Coronary artery (tissue), 2 donors: ENCODE results near the gene HIPK1.

ENCODE experiments used
- DNase-seq: peaks from one replicate; pipeline ENCODE4 v3.0.0-alpha.2; 2017; ENCODE audit warnings: low spot score
- H3K27ac ChIP-seq, 2 donors: fragments of 200-600 bp; sonication (generic); one replicate each; pipeline ENCODE4 v1.5.1; 2016 to 2019
- H3K4me3 ChIP-seq: fragments of 200-600 bp; sonication (generic); 2 replicates; pipeline ENCODE4 v1.5.1; 2016; ENCODE audit warnings: mild to moderate bottlenecking, moderate library complexity
- CTCF ChIP-seq: fragments of 200-600 bp; sonication (generic); IDR thresholded peaks from one replicate; pipeline ENCODE4 v1.5.1; 2019; ENCODE audit warnings: antibody characterized with exemption

HIPK1 gene

DNA sequence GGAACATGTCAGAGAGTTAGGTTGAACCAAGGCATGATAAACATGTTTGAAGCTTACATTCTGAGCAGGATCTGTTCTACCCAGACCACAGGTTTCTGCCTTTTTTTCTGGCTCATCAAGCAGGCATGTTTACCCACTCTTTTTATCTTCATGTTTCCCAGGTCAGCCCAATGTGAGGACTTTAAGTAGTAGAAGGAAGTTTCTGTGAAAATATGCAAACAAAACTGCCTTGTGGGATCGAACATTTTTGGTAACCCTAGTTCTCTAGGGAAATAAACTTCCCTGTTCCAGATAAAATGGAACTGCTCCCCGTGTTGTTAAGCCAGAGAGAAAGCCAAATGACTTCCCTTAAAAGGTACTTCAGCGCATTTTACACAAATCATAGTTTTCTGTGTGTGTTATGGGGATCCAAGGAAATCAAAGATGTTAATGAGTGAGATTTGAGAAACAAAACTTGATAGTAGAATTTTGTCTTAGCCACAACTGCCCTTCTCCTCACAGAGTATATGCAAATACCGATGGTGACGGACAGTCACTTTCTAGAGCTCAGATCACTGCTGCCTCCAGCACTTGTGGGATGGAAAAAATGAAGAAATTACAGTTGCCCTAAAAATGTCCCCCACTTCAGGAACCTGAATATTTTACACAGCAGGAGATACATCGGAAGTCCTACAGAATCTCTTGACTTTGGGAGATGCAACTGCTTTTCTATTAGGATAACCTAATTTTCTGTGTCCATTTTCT, 765 bp upstream of the HIPK1 start:
- Histone ChIP-seq H3K27ac (peak overlapping the region; percentile 91 to 98), H3K4me3 (peak overlapping the region; percentile 95)
- TF ChIP-seq CTCF: no peak
- DNase-seq: no peak

- no peak for TF ChIP-seq CTCF
- DNase-seq: peak; percentile 82
- Histone ChIP-seq H3K27ac (peak overlapping the region; percentile 91 to 98), H3K4me3 (peak overlapping the region; percentile 95)
These were observed 800 bp downstream of the HIPK1 start for GRCh38 chr1:113929750-113930498.

DNA sequence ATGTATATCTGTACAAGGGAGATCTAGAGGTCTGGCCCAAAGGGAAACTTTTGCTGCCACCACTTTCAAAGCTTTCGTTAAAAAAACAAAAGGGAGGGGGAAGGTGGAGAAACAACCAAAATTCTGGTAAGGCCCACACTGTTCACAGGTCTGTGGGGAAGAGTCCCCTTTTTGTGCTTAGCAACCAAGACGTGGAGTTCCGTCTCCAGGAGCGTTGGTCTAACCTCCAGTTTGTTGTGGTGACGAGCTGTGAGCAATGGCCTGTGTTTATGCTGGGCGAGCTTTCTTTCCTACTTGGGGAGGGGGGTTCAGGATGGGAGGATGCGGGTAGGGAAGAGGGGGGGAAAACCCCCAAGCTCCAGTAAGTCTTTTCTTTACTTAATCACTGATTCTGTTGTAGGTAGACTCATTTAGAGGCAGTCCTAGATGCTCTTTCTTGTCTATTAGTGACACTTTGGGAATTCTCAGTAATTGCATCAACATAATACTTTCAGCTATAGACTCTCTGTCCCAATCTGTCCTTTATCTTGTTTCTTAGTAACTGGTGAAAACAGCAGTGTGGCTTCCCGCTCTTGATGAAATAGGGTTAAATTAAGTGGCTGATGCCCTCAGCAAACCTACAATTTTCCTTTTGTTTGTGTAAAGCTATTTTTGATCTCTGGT, 1.5 kb downstream of the HIPK1 start:
- TF ChIP-seq CTCF: no peak
- peak overlapping the region; percentile 95 for H3K4me3 ChIP-seq
- peak; percentile 75 for DNase-seq
- peak overlapping the region; percentile 91 to 98 for H3K27ac ChIP-seq

DNA sequence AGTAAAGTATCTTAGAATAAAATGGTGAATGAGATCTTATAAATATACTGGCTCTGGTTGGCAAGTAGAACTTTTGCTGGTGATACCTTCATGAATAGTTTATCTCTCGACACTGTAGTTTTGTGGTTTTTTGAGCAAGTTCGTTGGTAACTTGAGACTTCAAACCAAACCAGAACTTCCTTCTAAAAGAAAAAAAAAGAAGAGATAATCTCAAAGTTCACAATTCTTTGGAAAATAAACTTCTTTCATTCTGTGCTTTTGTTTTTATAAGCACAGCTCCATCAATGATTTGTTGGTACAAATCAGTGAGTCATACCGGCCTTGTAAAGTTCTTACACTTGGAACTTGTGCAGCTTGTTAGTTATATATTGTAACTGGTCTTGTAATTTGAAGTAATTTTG, 2.3 kb downstream of the HIPK1 start:
- Histone ChIP-seq H3K4me3 (peak overlapping the region; percentile 95), H3K27ac (peak overlapping the region; percentile 75 to 91)
- DNase-seq: no peak
- no peak for TF ChIP-seq CTCF

GRCh38 chr1:113934006-113934405, 4.9 kb downstream of the HIPK1 start:
- TF ChIP-seq CTCF: no peak
- DNase-seq: no peak
- Histone ChIP-seq H3K27ac (no peak overlapping the region), H3K4me3 (no peak overlapping the region)

DNA sequence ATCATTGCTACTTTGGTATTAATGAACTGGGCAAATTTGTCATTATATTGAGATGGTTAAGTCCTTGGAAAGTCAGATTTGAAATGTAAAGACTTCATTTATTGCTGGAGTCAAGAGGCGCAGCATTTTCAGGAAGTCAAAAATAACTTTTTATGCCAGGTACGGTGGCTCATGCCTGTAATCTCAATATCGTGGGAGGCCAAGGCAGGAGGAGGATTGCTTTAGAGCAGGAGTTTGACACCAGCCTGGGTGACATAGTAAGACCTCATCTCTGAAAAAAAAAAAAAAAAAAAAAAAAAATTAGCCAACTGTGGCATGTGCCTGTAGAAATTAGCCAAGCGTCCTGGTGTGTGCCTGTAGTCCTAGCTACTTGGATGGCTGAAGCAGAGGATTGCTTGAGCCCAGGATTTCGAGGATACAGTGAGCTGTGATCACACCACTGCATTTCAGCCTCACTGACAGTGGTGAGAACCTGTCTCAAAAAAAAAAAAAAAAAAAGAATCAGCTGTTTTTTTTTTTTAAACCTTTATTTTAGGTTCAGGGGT, 5.5 kb downstream of the HIPK1 start:
- no peak for DNase-seq
- no peak for TF ChIP-seq CTCF
- H3K4me3 ChIP-seq: no peak overlapping the region
- no peak overlapping the region for H3K27ac ChIP-seq
